Gastroesophageal sphincter (tissue), 3 donors: Measurements from ENCODE around the gene ZCCHC14.

Source experiments
- EP300 ChIP-seq: sonication (generic); formaldehyde crosslinking; IDR thresholded peaks from one replicate; pipeline ENCODE4 v1.6.1; 2017; ENCODE audit warnings: antibody characterized with exemption, mild to moderate bottlenecking
- POLR2AphosphoS5 ChIP-seq: sonication (generic); formaldehyde crosslinking; IDR thresholded peaks from one replicate; pipeline ENCODE4 v1.6.1; 2017; ENCODE audit warnings: antibody characterized with exemption
- TF ChIP-seq, protein P1 (sequence below), 4 experiments: fragments of 200-600 bp in 2 of 4; fragments of 450-650 bp in 2 of 4; sonication (generic) in 1 of 4; IDR thresholded peaks; one replicate each; pipeline ENCODE4 v1.5.1; 2017 to 2019; ENCODE audit warnings: antibody characterized with exemption in 4 of 4, mild to moderate bottlenecking in 2 of 4, moderate library complexity in 2 of 4

DNA sequence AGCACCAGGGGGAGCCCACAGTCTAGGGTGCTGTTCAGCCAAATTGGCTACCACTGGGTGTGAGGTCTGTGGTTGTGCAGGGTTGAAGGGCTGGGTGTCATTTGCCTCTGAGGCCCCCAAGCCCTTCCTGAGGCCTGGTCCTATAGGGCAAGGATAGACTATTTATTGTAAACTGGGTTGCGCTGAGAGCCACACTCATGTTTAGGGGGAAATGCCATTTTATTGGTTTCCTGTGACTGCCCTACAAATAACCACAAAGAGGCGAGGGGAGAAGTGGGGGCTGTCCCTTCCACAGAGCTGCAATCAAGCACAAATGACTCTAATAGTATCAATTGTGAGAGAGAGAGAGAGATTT lies 3.6 kb upstream of the ZCCHC14 start:
- TF ChIP-seq POLR2AphosphoS5, result no peak
- TF ChIP-seq, protein P1, sequence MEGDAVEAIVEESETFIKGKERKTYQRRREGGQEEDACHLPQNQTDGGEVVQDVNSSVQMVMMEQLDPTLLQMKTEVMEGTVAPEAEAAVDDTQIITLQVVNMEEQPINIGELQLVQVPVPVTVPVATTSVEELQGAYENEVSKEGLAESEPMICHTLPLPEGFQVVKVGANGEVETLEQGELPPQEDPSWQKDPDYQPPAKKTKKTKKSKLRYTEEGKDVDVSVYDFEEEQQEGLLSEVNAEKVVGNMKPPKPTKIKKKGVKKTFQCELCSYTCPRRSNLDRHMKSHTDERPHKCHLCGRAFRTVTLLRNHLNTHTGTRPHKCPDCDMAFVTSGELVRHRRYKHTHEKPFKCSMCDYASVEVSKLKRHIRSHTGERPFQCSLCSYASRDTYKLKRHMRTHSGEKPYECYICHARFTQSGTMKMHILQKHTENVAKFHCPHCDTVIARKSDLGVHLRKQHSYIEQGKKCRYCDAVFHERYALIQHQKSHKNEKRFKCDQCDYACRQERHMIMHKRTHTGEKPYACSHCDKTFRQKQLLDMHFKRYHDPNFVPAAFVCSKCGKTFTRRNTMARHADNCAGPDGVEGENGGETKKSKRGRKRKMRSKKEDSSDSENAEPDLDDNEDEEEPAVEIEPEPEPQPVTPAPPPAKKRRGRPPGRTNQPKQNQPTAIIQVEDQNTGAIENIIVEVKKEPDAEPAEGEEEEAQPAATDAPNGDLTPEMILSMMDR (IDR thresholded peaks at IDR 0.05), result no peak
- no peak for TF ChIP-seq EP300
